Neural cell (in vitro differentiated cells): ENCODE data around the gene RGS1. TPM values are rescaled to one million over a fixed set of nuclear protein-coding genes. Genes with fewer than 3 reads are reported as not detected.

Experiments
- H2AFZ ChIP-seq: fragments of 200-600, 300-800 bp; sonication (generic), shearing (Covaris generic); 2 replicates; pipeline ENCODE4 v1.6.0; 2014; ENCODE audit warnings: low read depth, mild to moderate bottlenecking, antibody characterized with exemption, low read length, moderate library complexity
- H3F3A ChIP-seq: fragments of 200-600 bp; shearing (Covaris generic); 2 replicates; pipeline ENCODE4 v1.6.1; 2016; ENCODE audit warnings: mild to moderate bottlenecking, moderate library complexity, mixed read lengths, antibody characterized with exemption, low read length; ENCODE audit not compliant: insufficient read depth, poor library complexity, severe bottlenecking
- H3K27ac ChIP-seq: fragments of 200-600, 300-800 bp; sonication (generic), shearing (Covaris generic); 2 replicates; pipeline ENCODE4 v1.5.1; 2014; ENCODE audit warnings: mild to moderate bottlenecking, low read length, moderate library complexity
- H3K27me3 ChIP-seq: fragments of 300-800, 200-600 bp; sonication (generic), shearing (Covaris generic); 2 replicates; pipeline ENCODE4 v1.6.0; 2014; ENCODE audit warnings: mild to moderate bottlenecking, low read depth, low read length, moderate library complexity; ENCODE audit not compliant: insufficient read depth
- H3K36me3 ChIP-seq: fragments of 300-800, 200-600 bp; sonication (generic), shearing (Covaris generic); 2 replicates; pipeline ENCODE4 v1.5.1; 2014; ENCODE audit warnings: mild to moderate bottlenecking, antibody characterized with exemption, low read length, moderate library complexity; ENCODE audit not compliant: insufficient read depth
- H3K4me2 ChIP-seq: fragments of 300-800, 200-600 bp; sonication (generic), shearing (Covaris generic); 2 replicates; pipeline ENCODE4 v1.6.0; 2014; ENCODE audit warnings: mild to moderate bottlenecking, low read length
- H3K4me3 ChIP-seq: fragments of 300-800, 200-600 bp; sonication (generic), shearing (Covaris generic); 2 replicates; pipeline ENCODE4 v1.5.1; 2014; ENCODE audit warnings: mild to moderate bottlenecking, low read length, moderate library complexity
- H3K79me2 ChIP-seq: fragments of 200-600 bp; shearing (Covaris generic); replicated peaks from 2 replicates; pipeline ENCODE4 v1.6.0; 2014; ENCODE audit warnings: mild to moderate bottlenecking, low read length, moderate library complexity; ENCODE audit not compliant: insufficient read depth
- H3K9ac ChIP-seq: fragments of 300-800, 200-600 bp; sonication (generic), shearing (Covaris generic); 2 replicates; pipeline ENCODE4 v1.6.1; 2016; ENCODE audit warnings: mild to moderate bottlenecking, low read length, mixed read lengths
- H3K9me2 ChIP-seq: fragments of 200-600 bp; shearing (Covaris generic); 2 replicates; pipeline ENCODE4 v1.6.1; 2016; ENCODE audit warnings: mild to moderate bottlenecking, low read length, mixed read lengths; ENCODE audit not compliant: insufficient read depth
- H3K9me3 ChIP-seq: fragments of 200-600, 300-800 bp; sonication (generic), shearing (Covaris generic); 2 replicates; pipeline ENCODE4 v1.6.1; 2016; ENCODE audit warnings: mild to moderate bottlenecking, mixed run types, low read length, moderate library complexity, mixed read lengths
- H4K20me1 ChIP-seq: fragments of 200-600 bp; shearing (Covaris generic); 2 replicates; pipeline ENCODE4 v1.6.1; 2016; ENCODE audit warnings: mild to moderate bottlenecking, mixed run types; ENCODE audit not compliant: insufficient read depth
- EP300 ChIP-seq: fragments of 450-650 bp; conservative IDR thresholded peaks from 2 replicates; pipeline ENCODE4 v1.6.1; 2014; ENCODE audit warnings: antibody characterized with exemption, mild to moderate bottlenecking, moderate library complexity; ENCODE audit not compliant: poor library complexity, severe bottlenecking
- EZH2 ChIP-seq: fragments of 200-600, 300-800 bp; shearing (Covaris generic), sonication (generic); IDR thresholded peaks from 2 replicates; pipeline ENCODE4 v1.6.1; 2014; ENCODE audit warnings: antibody characterized with exemption, low read length, borderline replicate concordance, mild to moderate bottlenecking; ENCODE audit not compliant: insufficient read depth, poor library complexity, severe bottlenecking
- MXI1 ChIP-seq: fragments of 450-650 bp; conservative IDR thresholded peaks from 2 replicates; pipeline ENCODE4 v1.6.1; 2014; ENCODE audit warnings: antibody characterized with exemption, mild to moderate bottlenecking; ENCODE audit not compliant: poor library complexity, severe bottlenecking
- POLR2AphosphoS5 ChIP-seq: IDR thresholded peaks from 2 replicates; pipeline ENCODE4 v1.6.1; 2012
- RAD21 ChIP-seq: fragments of 450-650 bp; conservative IDR thresholded peaks from 2 replicates; pipeline ENCODE4 v1.6.1; 2014; ENCODE audit warnings: antibody characterized with exemption, mild to moderate bottlenecking, moderate library complexity
- SMC3 ChIP-seq: fragments of 450-650 bp; conservative IDR thresholded peaks from 2 replicates; pipeline ENCODE4 v1.6.1; 2014; ENCODE audit warnings: antibody characterized with exemption, mild to moderate bottlenecking, moderate library complexity; ENCODE audit not compliant: poor library complexity
- TAF1 ChIP-seq: IDR thresholded peaks from 2 replicates; pipeline ENCODE4 v1.6.1; 2012; ENCODE audit warnings: low read depth
- polyA plus RNA-seq: library from polyadenylated mRNA; depleted of rRNA; stranded (reverse); fragments of >200 nt; gene quantifications from 2 replicates; pipeline ENCODE4 v1.2.3, GENCODE V29; 2014
- TF ChIP-seq, protein P1 (sequence below): IDR thresholded peaks from 2 replicates; pipeline ENCODE4 v1.6.1; 2012; ENCODE audit warnings: borderline replicate concordance
- TF ChIP-seq, protein P2 (sequence below): fragments of 450-650 bp; IDR thresholded peaks from 2 replicates; pipeline ENCODE4 v1.5.1; 2014; ENCODE audit warnings: antibody characterized with exemption, mild to moderate bottlenecking, moderate library complexity; ENCODE audit not compliant: poor library complexity, severe bottlenecking

Gene RGS1
- polyA plus RNA-seq, 1 donor from 2014 or later = not detected

DNA sequence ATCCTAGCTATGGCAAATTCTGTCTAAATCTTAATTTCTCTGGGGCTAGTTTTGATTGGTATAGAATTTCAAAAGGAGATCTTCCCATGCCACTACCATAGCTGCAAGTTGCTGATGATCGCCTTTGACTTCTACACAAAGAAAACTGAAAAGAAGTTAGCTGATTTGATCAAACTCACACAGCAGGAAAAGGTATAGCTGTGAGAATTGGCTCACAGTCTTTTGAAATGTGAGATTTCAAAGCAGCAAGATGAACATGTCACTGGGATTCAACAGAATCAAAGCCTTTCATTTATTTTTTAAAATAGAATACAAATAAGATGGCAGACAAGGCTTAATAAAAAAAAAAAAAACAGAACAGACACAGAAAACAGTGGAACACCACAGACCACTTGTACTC, 7.5 kb upstream of the RGS1 start:
- no peaks in the 10 kb centered on the region for H3K79me2 ChIP-seq
- H3K4me3 ChIP-seq = no peak overlapping the region
- H2AFZ ChIP-seq = no peak overlapping the region
- no peak overlapping the region for H3K4me2 ChIP-seq
- H4K20me1 ChIP-seq = no peaks in the 10 kb centered on the region
- no peak overlapping the region for H3K27ac ChIP-seq
- H3K9me2 ChIP-seq = no peaks in the 10 kb centered on the region
- no peaks in the 10 kb centered on the region for H3K27me3 ChIP-seq
- TF ChIP-seq SMC3 (no peak), TAF1 (no peak), EZH2 (no peak), EP300 (no peak), RAD21 (no peak), MXI1 (no peak), POLR2AphosphoS5 (no peak)
- TF ChIP-seq, protein P1, sequence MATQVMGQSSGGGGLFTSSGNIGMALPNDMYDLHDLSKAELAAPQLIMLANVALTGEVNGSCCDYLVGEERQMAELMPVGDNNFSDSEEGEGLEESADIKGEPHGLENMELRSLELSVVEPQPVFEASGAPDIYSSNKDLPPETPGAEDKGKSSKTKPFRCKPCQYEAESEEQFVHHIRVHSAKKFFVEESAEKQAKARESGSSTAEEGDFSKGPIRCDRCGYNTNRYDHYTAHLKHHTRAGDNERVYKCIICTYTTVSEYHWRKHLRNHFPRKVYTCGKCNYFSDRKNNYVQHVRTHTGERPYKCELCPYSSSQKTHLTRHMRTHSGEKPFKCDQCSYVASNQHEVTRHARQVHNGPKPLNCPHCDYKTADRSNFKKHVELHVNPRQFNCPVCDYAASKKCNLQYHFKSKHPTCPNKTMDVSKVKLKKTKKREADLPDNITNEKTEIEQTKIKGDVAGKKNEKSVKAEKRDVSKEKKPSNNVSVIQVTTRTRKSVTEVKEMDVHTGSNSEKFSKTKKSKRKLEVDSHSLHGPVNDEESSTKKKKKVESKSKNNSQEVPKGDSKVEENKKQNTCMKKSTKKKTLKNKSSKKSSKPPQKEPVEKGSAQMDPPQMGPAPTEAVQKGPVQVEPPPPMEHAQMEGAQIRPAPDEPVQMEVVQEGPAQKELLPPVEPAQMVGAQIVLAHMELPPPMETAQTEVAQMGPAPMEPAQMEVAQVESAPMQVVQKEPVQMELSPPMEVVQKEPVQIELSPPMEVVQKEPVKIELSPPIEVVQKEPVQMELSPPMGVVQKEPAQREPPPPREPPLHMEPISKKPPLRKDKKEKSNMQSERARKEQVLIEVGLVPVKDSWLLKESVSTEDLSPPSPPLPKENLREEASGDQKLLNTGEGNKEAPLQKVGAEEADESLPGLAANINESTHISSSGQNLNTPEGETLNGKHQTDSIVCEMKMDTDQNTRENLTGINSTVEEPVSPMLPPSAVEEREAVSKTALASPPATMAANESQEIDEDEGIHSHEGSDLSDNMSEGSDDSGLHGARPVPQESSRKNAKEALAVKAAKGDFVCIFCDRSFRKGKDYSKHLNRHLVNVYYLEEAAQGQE = no peak
- TF ChIP-seq, protein P2, sequence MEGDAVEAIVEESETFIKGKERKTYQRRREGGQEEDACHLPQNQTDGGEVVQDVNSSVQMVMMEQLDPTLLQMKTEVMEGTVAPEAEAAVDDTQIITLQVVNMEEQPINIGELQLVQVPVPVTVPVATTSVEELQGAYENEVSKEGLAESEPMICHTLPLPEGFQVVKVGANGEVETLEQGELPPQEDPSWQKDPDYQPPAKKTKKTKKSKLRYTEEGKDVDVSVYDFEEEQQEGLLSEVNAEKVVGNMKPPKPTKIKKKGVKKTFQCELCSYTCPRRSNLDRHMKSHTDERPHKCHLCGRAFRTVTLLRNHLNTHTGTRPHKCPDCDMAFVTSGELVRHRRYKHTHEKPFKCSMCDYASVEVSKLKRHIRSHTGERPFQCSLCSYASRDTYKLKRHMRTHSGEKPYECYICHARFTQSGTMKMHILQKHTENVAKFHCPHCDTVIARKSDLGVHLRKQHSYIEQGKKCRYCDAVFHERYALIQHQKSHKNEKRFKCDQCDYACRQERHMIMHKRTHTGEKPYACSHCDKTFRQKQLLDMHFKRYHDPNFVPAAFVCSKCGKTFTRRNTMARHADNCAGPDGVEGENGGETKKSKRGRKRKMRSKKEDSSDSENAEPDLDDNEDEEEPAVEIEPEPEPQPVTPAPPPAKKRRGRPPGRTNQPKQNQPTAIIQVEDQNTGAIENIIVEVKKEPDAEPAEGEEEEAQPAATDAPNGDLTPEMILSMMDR = no peak
- H3K9me3 ChIP-seq = no peaks in the 10 kb centered on the region
- no peaks in the 10 kb centered on the region for H3K36me3 ChIP-seq
- H3K9ac ChIP-seq = no peak overlapping the region
- H3F3A ChIP-seq = no peaks in the 10 kb centered on the region

DNA sequence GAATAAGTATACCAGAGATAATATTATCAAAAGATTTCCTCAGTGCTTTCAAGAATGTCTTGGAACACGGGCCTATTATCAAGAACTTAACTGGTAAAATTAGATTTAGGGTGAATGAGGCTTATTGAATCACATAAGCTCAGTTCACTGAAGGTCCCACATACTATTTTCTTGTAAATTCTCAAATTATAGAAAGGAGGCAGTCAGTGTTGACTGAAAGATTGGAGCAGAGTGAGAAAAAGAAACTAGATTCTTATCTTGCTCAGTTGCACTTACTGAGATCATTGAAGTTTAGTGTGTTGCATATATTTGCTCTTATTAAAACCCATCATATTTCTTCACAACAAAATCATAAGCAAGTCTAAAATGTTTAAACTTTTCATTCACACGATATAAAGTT, 3.9 kb upstream of the RGS1 start:
- Histone ChIP-seq H3K4me3 (no peak overlapping the region), H3K9me3 (no peaks in the 10 kb centered on the region), H3K9ac (no peak overlapping the region), H3F3A (no peaks in the 10 kb centered on the region), H3K36me3 (no peaks in the 10 kb centered on the region), H3K9me2 (no peaks in the 10 kb centered on the region), H2AFZ (no peak overlapping the region), H4K20me1 (no peaks in the 10 kb centered on the region), H3K27me3 (no peaks in the 10 kb centered on the region), H3K27ac (no peak overlapping the region), H3K79me2 (no peaks in the 10 kb centered on the region), H3K4me2 (no peak overlapping the region)
- TF ChIP-seq, protein P2 = no peak
- TF ChIP-seq SMC3 (no peak), MXI1 (no peak), EP300 (no peak), POLR2AphosphoS5 (no peak)
- TF ChIP-seq, protein P1 = no peak
